ENCODE results near the gene PCSK2.

DNA sequence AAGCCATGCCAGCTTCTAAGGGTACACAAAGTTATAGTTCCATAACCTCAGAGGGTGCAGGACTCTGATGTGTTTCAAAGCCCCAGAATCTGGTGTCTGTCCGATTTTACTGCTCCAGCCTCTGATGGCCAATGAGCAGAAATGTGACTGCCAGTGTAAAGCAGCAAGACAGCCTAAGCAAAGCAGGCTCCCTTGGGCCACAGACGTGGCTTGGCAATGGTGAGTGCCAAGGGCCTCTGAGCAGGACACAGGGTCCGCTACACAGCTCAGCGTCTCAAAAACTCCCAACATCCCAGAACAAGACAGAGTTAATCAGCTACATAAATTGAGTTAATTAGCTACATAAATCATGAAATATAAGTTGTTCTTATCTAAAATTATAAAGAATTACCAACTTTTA is 69.2 kb downstream of the PCSK2 start:
- TF ChIP-seq, protein P1, sequence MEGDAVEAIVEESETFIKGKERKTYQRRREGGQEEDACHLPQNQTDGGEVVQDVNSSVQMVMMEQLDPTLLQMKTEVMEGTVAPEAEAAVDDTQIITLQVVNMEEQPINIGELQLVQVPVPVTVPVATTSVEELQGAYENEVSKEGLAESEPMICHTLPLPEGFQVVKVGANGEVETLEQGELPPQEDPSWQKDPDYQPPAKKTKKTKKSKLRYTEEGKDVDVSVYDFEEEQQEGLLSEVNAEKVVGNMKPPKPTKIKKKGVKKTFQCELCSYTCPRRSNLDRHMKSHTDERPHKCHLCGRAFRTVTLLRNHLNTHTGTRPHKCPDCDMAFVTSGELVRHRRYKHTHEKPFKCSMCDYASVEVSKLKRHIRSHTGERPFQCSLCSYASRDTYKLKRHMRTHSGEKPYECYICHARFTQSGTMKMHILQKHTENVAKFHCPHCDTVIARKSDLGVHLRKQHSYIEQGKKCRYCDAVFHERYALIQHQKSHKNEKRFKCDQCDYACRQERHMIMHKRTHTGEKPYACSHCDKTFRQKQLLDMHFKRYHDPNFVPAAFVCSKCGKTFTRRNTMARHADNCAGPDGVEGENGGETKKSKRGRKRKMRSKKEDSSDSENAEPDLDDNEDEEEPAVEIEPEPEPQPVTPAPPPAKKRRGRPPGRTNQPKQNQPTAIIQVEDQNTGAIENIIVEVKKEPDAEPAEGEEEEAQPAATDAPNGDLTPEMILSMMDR (IDR thresholded peaks at IDR 0.05; ENCODE audit: control extremely low read depth in 1 of 3, insufficient read depth in 1 of 3, low read depth in 1 of 3, low read length in 3 of 3), result no peak
- TF ChIP-seq POLR2A (IDR thresholded peaks at IDR 0.05; ENCODE audit: control extremely low read depth in 1 of 2, low read depth in 2 of 2, low read length in 2 of 2) (no peak), POLR2AphosphoS5 (IDR thresholded peaks at IDR 0.05; ENCODE audit: low read depth, low read length) (no peak), YY1 (IDR thresholded peaks at IDR 0.05; ENCODE audit: low read depth, low read length) (no peak), BCL11A (IDR thresholded peaks at IDR 0.05; ENCODE audit: low read depth in 2 of 2, low read length in 2 of 2) (no peak), CREB1 (IDR thresholded peaks at IDR 0.05) (no peak), EP300 (IDR thresholded peaks at IDR 0.05; ENCODE audit: borderline replicate concordance in 1 of 2, low read depth in 2 of 2, low read length in 2 of 2) (no peak), EGR1 (IDR thresholded peaks at IDR 0.05; ENCODE audit: borderline replicate concordance, low read depth, low read length) (no peak)
- TF ChIP-seq, protein P2, sequence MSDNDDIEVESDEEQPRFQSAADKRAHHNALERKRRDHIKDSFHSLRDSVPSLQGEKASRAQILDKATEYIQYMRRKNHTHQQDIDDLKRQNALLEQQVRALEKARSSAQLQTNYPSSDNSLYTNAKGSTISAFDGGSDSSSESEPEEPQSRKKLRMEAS (IDR thresholded peaks at IDR 0.05), result no peak

All from H1 (cell line).